Hematopoietic multipotent progenitor cell treated with erythropoietin and hydrocortisone succinate and interleukin-3 and kit ligand, for 6 days (in vitro differentiated cells): ENCODE data around the gene DYNC1I1.

Experiments used
- DNase-seq: peaks from one replicate; pipeline ENCODE4 v3.0.0-alpha.2; 2015

DYNC1I1 gene

GRCh38 chr7:96097835-96098234, 325.5 kb downstream of the DYNC1I1 start:
- no peak for DNase-seq

- no peak for DNase-seq
These were observed 328.4 kb downstream of the DYNC1I1 start for GRCh38 chr7:96100737-96101136.

- no peak for DNase-seq
These were observed 329.9 kb downstream of the DYNC1I1 start for GRCh38 chr7:96102096-96102811.

- DNase-seq = no peak
These were observed 332.6 kb downstream of the DYNC1I1 start for GRCh38 chr7:96104984-96105383.

- DNase-seq = no peak
These were observed 339.1 kb downstream of the DYNC1I1 start for GRCh38 chr7:96111405-96111804.

GRCh38 chr7:96114190-96114589, 341.8 kb downstream of the DYNC1I1 start:
- no peak for DNase-seq

GRCh38 chr7:96116173-96116572, 343.8 kb downstream of the DYNC1I1 start:
- no peak for DNase-seq

- no peak for DNase-seq
These were observed 346.2 kb downstream of the DYNC1I1 start for GRCh38 chr7:96118449-96119001.

- no peak for DNase-seq
These were observed 348.3 kb downstream of the DYNC1I1 start for GRCh38 chr7:96120445-96121225.

GRCh38 chr7:96121752-96122151, 349.4 kb downstream of the DYNC1I1 start:
- DNase-seq = no peak

GRCh38 chr7:96122746-96123145, 350.4 kb downstream of the DYNC1I1 start:
- no peak for DNase-seq

GRCh38 chr7:96126382-96126781, 354.0 kb downstream of the DYNC1I1 start:
- DNase-seq = no peak

GRCh38 chr7:96127746-96128145, 355.4 kb downstream of the DYNC1I1 start:
- DNase-seq = no peak

- DNase-seq = no peak
These were observed 359.2 kb downstream of the DYNC1I1 start for GRCh38 chr7:96131525-96131924.

GRCh38 chr7:96135241-96135640, 362.9 kb downstream of the DYNC1I1 start:
- DNase-seq = no peak

- no peak for DNase-seq
These were observed 364.4 kb downstream of the DYNC1I1 start for GRCh38 chr7:96136600-96137239.

- no peak for DNase-seq
These were observed 371.3 kb downstream of the DYNC1I1 start for GRCh38 chr7:96143495-96144259.

GRCh38 chr7:96144260-96144526, 371.8 kb downstream of the DYNC1I1 start:
- DNase-seq = no peak
